ENCODE results near the gene CCDC152. TPM values are rescaled to one million over a fixed set of nuclear protein-coding genes. Genes with fewer than 3 reads are reported as not detected.
"Not testable (repeated sequence)": the region's sequence is repeated elsewhere in the genome, so short reads cannot be mapped to it uniquely, and the experiment has no call there.

The CCDC152 gene
- total RNA-seq, 1 experiment from 2014 or later = 11.2 TPM

GRCh38 chr5:42719034-42719433 is 37.6 kb upstream of the CCDC152 start:
- H3K4me1 ChIP-seq (ENCODE audit: insufficient read depth, low read length, poor library complexity, severe bottlenecking) = no peaks in the 10 kb centered on the region
- no peak for DNase-seq (ENCODE audit: low spot score)
- no peak overlapping the region for H3K4me3 ChIP-seq (ENCODE audit: low read depth, low read length, poor library complexity, severe bottlenecking)
- CTCF ChIA-PET = no interaction called here
- POLR2A ChIA-PET (ENCODE audit: low non-redundant PET) = no interaction called here
- no peak for TF ChIP-seq EZH2 (IDR thresholded peaks at IDR 0.05; ENCODE audit: borderline replicate concordance, low read depth, low read length, poor library complexity, severe bottlenecking)
- no peak for TF ChIP-seq CTCF (conservative IDR thresholded peaks at IDR 0.05; ENCODE audit: low read depth, low read length)
- peaks cover 55% of the 10 kb centered on the region for H3K27me3 ChIP-seq (replicated peaks; ENCODE audit: insufficient read depth, low read depth, low read length, poor library complexity)
- no TSS peak for BruUV-seq (replicated peaks)
- no peak overlapping the region for H3K27ac ChIP-seq (ENCODE audit: low read depth, low read length, poor library complexity, severe bottlenecking)
- H3K9me3 ChIP-seq (ENCODE audit: low read depth, low read length, poor library complexity, severe bottlenecking) = no peaks in the 10 kb centered on the region
- no peaks in the 10 kb centered on the region for H3K36me3 ChIP-seq (ENCODE audit: insufficient read depth, low read length, poor library complexity, severe bottlenecking)
- intact Hi-C loops (cut with micrococcal nuclease; ENCODE audit: unreplicated experiment) = no loop called here

GRCh38 chr5:42720251-42720650 is 36.4 kb upstream of the CCDC152 start:
- ChIA-PET POLR2A (ENCODE audit: low non-redundant PET) (no interaction called here), CTCF (interaction anchor here (0.6 kb wide), 1 partner anchor 168 kb away, joined by 3 read pairs; no protein-coding TSS in a partner anchor)
- H3K4me1 ChIP-seq (ENCODE audit: insufficient read depth, low read length, poor library complexity, severe bottlenecking) = no peaks in the 10 kb centered on the region
- BruUV-seq (replicated peaks) = no TSS peak
- H3K9me3 ChIP-seq (ENCODE audit: low read depth, low read length, poor library complexity, severe bottlenecking) = no peaks in the 10 kb centered on the region
- H3K4me3 ChIP-seq (ENCODE audit: low read depth, low read length, poor library complexity, severe bottlenecking) = no peak overlapping the region
- intact Hi-C loops (cut with micrococcal nuclease; ENCODE audit: unreplicated experiment) = no loop called here
- DNase-seq (ENCODE audit: low spot score) = peak; percentile 14
- TF ChIP-seq CTCF (conservative IDR thresholded peaks at IDR 0.05; ENCODE audit: low read depth, low read length) (no peak), EZH2 (IDR thresholded peaks at IDR 0.05; ENCODE audit: borderline replicate concordance, low read depth, low read length, poor library complexity, severe bottlenecking) (no peak)
- no peaks in the 10 kb centered on the region for H3K36me3 ChIP-seq (ENCODE audit: insufficient read depth, low read length, poor library complexity, severe bottlenecking)
- no peak overlapping the region for H3K27ac ChIP-seq (ENCODE audit: low read depth, low read length, poor library complexity, severe bottlenecking)
- H3K27me3 ChIP-seq (replicated peaks; ENCODE audit: insufficient read depth, low read depth, low read length, poor library complexity) = peaks cover 55% of the 10 kb centered on the region

- no peak for DNase-seq (ENCODE audit: low spot score)
- H3K36me3 ChIP-seq (ENCODE audit: insufficient read depth, low read length, poor library complexity, severe bottlenecking) = no peaks in the 10 kb centered on the region
- ChIA-PET POLR2A (ENCODE audit: low non-redundant PET) (no interaction called here), CTCF (no interaction called here)
- no TSS peak for BruUV-seq (replicated peaks)
- intact Hi-C loops (cut with micrococcal nuclease; ENCODE audit: unreplicated experiment) = no loop called here
- no peak overlapping the region for H3K4me3 ChIP-seq (ENCODE audit: low read depth, low read length, poor library complexity, severe bottlenecking)
- H3K9me3 ChIP-seq (ENCODE audit: low read depth, low read length, poor library complexity, severe bottlenecking) = no peaks in the 10 kb centered on the region
- peaks cover 48% of the 10 kb centered on the region for H3K27me3 ChIP-seq (replicated peaks; ENCODE audit: insufficient read depth, low read depth, low read length, poor library complexity)
- no peak for TF ChIP-seq CTCF (conservative IDR thresholded peaks at IDR 0.05; ENCODE audit: low read depth, low read length)
- no peak for TF ChIP-seq EZH2 (IDR thresholded peaks at IDR 0.05; ENCODE audit: borderline replicate concordance, low read depth, low read length, poor library complexity, severe bottlenecking)
- no peaks in the 10 kb centered on the region for H3K4me1 ChIP-seq (ENCODE audit: insufficient read depth, low read length, poor library complexity, severe bottlenecking)
- H3K27ac ChIP-seq (ENCODE audit: low read depth, low read length, poor library complexity, severe bottlenecking) = no peak overlapping the region
Measured at GRCh38 chr5:42721484-42721883, 35.1 kb upstream of the CCDC152 start.

DNA sequence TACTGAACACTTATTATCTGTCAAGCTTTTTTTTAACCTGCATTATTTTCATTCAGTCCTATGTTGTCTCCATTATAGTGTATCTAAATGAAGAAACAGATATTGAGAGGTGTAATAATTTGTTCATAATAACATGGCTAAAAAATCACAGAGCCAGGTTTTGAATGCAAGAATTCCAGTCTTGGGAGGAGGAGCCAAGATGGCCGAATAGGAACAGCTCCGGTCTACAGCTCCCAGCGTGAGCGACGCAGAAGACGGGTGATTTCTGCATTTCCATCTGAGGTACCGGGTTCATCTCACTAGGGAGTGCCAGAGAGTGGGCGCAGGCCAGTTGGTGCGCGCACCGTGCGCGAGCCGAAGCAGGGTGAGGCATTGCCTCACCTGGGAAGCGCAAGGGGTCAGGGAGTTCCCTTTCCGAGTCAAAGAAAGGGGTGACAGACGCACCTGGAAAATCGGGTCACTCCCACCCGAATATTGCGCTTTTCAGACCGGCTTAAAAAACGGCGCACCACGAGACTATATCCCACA is 22.0 kb upstream of the CCDC152 start:
- H3K27ac ChIP-seq (ENCODE audit: low read depth, low read length, poor library complexity, severe bottlenecking); BruUV-seq (replicated peaks); H3K4me1 ChIP-seq (ENCODE audit: insufficient read depth, low read length, poor library complexity, severe bottlenecking); H3K9me3 ChIP-seq (ENCODE audit: low read depth, low read length, poor library complexity, severe bottlenecking); H3K36me3 ChIP-seq (ENCODE audit: insufficient read depth, low read length, poor library complexity, severe bottlenecking); DNase-seq (ENCODE audit: low spot score); CTCF ChIA-PET; intact Hi-C loops (cut with micrococcal nuclease; ENCODE audit: unreplicated experiment); POLR2A ChIA-PET (ENCODE audit: low non-redundant PET); H3K27me3 ChIP-seq (replicated peaks; ENCODE audit: insufficient read depth, low read depth, low read length, poor library complexity); H3K4me3 ChIP-seq (ENCODE audit: low read depth, low read length, poor library complexity, severe bottlenecking): not testable (repeated sequence)

Measured in A673 (cell line).